Measurements from ENCODE around the gene PLCH1. TPM values are rescaled to one million over a fixed set of nuclear protein-coding genes. Genes with fewer than 3 reads are reported as not detected.
A peak's percentile ranks its signal among the peaks of the same experiment; 100 is the strongest.

PLCH1 gene
- total RNA-seq, 2 donors from 2014 or later: 12.0 to 12.4 TPM

DNA sequence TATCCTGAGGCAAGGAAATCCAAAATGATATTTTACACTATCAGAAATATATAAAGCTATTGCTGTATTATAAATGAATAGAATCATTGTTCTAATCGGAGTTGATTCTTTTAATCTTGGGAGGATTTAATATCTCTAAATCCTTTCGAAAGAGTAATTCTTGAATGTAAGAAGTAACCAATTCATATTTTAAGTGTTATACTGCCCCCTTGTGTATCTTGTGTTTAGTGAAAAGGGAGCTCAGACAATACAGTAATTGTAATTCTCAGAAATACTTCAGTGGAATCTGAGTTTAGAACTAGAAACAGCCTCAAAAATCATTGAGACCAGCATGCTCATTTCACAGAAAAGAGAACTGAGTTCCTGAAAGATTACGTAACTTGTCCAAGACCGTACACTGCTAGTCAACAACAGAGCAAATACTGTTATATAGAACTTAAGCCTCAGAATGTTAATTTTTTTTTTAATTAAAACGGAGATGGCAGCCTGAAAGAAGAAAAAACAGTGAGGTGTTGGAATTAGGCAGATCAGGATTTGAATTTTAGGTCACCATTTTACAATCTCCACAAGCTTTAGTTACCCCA is 42.9 kb downstream of the PLCH1 start:
- Mint-ChIP-seq H3K27me3 (ENCODE audit: insufficient read depth) (peaks cover 2% of the 10 kb centered on the region), H3K4me3 (no peak overlapping the region), H3K36me3 (ENCODE audit: low read depth) (no peaks in the 10 kb centered on the region), H3K9me3 (no peaks in the 10 kb centered on the region), H3K4me1 (peaks cover 29% of the 10 kb centered on the region), H3K27ac (no peak overlapping the region)
- no peak overlapping the region for H3K9ac ChIP-seq (ENCODE audit: extremely low read depth, low read length, poor library complexity, severe bottlenecking)
- 54% methylated on average over 5 of the region's 5 CpGs; no CpG with 5 or more reads in 1 of the 2 experiments for WGBS, 2 experiments (ENCODE audit: insufficient coverage in 1 of 2, insufficient read length in 1 of 2)
- H3K4me1 ChIP-seq (ENCODE audit: control insufficient read depth, insufficient read depth, low read length): peaks cover 11% of the 10 kb centered on the region
- no peak overlapping the region for H3K27ac ChIP-seq (ENCODE audit: low read depth, low read length)
- no peak for DNase-seq
- no peaks in the 10 kb centered on the region for H3K9me3 ChIP-seq (ENCODE audit: control insufficient read depth, low read length)
- no peaks in the 10 kb centered on the region for H3K36me3 ChIP-seq (ENCODE audit: control insufficient read depth, insufficient read depth, low read length)
- TF ChIP-seq, protein P1, sequence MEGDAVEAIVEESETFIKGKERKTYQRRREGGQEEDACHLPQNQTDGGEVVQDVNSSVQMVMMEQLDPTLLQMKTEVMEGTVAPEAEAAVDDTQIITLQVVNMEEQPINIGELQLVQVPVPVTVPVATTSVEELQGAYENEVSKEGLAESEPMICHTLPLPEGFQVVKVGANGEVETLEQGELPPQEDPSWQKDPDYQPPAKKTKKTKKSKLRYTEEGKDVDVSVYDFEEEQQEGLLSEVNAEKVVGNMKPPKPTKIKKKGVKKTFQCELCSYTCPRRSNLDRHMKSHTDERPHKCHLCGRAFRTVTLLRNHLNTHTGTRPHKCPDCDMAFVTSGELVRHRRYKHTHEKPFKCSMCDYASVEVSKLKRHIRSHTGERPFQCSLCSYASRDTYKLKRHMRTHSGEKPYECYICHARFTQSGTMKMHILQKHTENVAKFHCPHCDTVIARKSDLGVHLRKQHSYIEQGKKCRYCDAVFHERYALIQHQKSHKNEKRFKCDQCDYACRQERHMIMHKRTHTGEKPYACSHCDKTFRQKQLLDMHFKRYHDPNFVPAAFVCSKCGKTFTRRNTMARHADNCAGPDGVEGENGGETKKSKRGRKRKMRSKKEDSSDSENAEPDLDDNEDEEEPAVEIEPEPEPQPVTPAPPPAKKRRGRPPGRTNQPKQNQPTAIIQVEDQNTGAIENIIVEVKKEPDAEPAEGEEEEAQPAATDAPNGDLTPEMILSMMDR (conservative IDR thresholded peaks at IDR 0.05): peak; percentile 86
- no peaks in the 10 kb centered on the region for H3K27me3 ChIP-seq (ENCODE audit: control insufficient read depth, insufficient read depth, low read length, poor library complexity, severe bottlenecking)
- H3K4me3 ChIP-seq (ENCODE audit: low read length): no peak overlapping the region

DNA sequence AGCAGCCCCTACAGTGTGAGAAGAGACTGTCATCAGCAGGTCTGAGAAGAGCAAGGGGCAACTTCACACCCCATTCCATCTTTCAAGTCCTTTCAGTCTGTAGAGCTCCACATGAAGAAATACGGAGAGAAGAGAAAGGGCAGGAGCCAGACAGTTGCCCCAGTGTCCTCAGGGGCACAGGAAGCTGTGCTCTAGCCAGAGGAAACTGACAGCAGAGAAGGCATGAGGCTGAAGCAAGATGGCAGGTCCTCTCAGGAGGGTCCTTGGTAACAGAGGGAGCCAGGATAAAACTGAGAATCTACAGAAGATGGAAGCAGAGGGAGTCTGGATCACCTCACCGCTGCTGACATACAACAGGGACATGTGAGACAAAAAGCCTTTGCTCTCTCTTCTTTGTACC is 47.3 kb downstream of the PLCH1 start:
- 81% methylated on average over 2 of the region's 2 CpGs; no CpG with 5 or more reads in 1 of the 2 experiments for WGBS, 2 experiments (ENCODE audit: insufficient coverage in 1 of 2, insufficient read length in 1 of 2)
- no peaks in the 10 kb centered on the region for H3K9me3 ChIP-seq (ENCODE audit: control insufficient read depth, low read length)
- Mint-ChIP-seq H3K27me3 (ENCODE audit: insufficient read depth) (no peaks in the 10 kb centered on the region), H3K27ac (no peak overlapping the region), H3K4me3 (no peak overlapping the region), H3K4me1 (peaks cover 18% of the 10 kb centered on the region), H3K36me3 (ENCODE audit: low read depth) (peaks cover 2% of the 10 kb centered on the region), H3K9me3 (no peaks in the 10 kb centered on the region)
- H3K36me3 ChIP-seq (ENCODE audit: control insufficient read depth, insufficient read depth, low read length): no peaks in the 10 kb centered on the region
- TF ChIP-seq, protein P1 (conservative IDR thresholded peaks at IDR 0.05): no peak
- H3K4me1 ChIP-seq (ENCODE audit: control insufficient read depth, insufficient read depth, low read length): no peaks in the 10 kb centered on the region
- peak overlapping the region; percentile 11 for H3K27ac ChIP-seq (ENCODE audit: low read depth, low read length)
- H3K9ac ChIP-seq (ENCODE audit: extremely low read depth, low read length, poor library complexity, severe bottlenecking): no peak overlapping the region
- DNase-seq: no peak
- no peaks in the 10 kb centered on the region for H3K27me3 ChIP-seq (ENCODE audit: control insufficient read depth, insufficient read depth, low read length, poor library complexity, severe bottlenecking)
- H3K4me3 ChIP-seq (ENCODE audit: low read length): no peak overlapping the region

DNA sequence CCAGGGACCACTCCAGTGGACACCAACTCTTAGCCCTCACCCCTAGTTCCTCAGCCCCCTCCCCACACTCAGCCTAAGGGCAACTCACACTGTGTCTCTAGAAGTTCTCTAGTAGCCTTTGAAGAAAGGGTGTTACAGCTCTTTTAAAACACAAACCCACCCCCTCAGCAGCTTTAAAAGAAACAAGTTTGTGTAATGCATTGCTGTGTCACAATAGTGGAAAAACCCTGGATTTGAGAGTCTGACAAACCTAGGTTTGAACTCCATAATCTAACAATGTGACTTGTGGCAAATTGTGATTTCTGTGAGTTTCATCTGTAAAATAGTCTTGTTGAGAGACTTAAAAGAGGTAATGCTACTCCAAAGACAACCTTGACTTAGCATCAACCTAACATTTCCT is 54.0 kb downstream of the PLCH1 start:
- no peak for DNase-seq
- TF ChIP-seq, protein P1 (conservative IDR thresholded peaks at IDR 0.05): no peak
- H3K9me3 ChIP-seq (ENCODE audit: control insufficient read depth, low read length): no peaks in the 10 kb centered on the region
- H3K27me3 ChIP-seq (ENCODE audit: control insufficient read depth, insufficient read depth, low read length, poor library complexity, severe bottlenecking): no peaks in the 10 kb centered on the region
- H3K4me3 ChIP-seq (ENCODE audit: low read length): no peak overlapping the region
- no peaks in the 10 kb centered on the region for H3K4me1 ChIP-seq (ENCODE audit: control insufficient read depth, insufficient read depth, low read length)
- no peak overlapping the region for H3K27ac Mint-ChIP-seq
- H3K36me3 ChIP-seq (ENCODE audit: control insufficient read depth, insufficient read depth, low read length): no peaks in the 10 kb centered on the region
- no peak overlapping the region for H3K4me3 Mint-ChIP-seq
- peaks cover 2% of the 10 kb centered on the region for H3K36me3 Mint-ChIP-seq (ENCODE audit: low read depth)
- no peak overlapping the region for H3K27ac ChIP-seq (ENCODE audit: low read depth, low read length)
- H3K9ac ChIP-seq (ENCODE audit: extremely low read depth, low read length, poor library complexity, severe bottlenecking): no peak overlapping the region
- no peaks in the 10 kb centered on the region for H3K9me3 Mint-ChIP-seq
- H3K27me3 Mint-ChIP-seq (ENCODE audit: insufficient read depth): no peaks in the 10 kb centered on the region
- no peaks in the 10 kb centered on the region for H3K4me1 Mint-ChIP-seq
